ENCODE results near the gene NFIB.

The NFIB gene

DNA sequence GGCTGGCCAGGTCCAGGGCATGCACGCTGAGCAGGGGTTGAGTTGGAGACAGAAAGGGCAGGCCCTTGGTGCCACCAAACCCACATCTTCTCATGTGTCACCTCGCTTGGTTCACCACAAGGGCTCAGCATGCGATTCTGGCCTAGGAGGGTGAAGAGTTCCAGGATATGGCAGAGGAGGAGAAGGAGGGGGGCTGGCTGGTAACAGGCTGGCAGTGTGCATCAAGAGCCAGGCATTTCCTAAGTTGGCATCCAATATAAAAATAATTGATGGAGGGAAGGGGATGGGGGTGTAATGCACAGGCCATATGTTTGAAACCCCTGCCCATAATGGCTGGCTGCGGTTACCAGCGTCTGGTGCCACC lies 255.6 kb downstream of the NFIB start:
- H3K4me3 ChIP-seq (ENCODE audit: low read length): no peak overlapping the region
- H3K27ac ChIP-seq (ENCODE audit: low read depth, low read length): no peak overlapping the region
- H3K4me1 ChIP-seq (ENCODE audit: control insufficient read depth, insufficient read depth, low read length): no peaks in the 10 kb centered on the region
- H3K27me3 ChIP-seq (ENCODE audit: control insufficient read depth, insufficient read depth, low read length): no peaks in the 10 kb centered on the region
- H3K9ac ChIP-seq (ENCODE audit: low read length): no peak overlapping the region
- no peaks in the 10 kb centered on the region for H3K36me3 ChIP-seq (ENCODE audit: control insufficient read depth, insufficient read depth, low read length)

DNA sequence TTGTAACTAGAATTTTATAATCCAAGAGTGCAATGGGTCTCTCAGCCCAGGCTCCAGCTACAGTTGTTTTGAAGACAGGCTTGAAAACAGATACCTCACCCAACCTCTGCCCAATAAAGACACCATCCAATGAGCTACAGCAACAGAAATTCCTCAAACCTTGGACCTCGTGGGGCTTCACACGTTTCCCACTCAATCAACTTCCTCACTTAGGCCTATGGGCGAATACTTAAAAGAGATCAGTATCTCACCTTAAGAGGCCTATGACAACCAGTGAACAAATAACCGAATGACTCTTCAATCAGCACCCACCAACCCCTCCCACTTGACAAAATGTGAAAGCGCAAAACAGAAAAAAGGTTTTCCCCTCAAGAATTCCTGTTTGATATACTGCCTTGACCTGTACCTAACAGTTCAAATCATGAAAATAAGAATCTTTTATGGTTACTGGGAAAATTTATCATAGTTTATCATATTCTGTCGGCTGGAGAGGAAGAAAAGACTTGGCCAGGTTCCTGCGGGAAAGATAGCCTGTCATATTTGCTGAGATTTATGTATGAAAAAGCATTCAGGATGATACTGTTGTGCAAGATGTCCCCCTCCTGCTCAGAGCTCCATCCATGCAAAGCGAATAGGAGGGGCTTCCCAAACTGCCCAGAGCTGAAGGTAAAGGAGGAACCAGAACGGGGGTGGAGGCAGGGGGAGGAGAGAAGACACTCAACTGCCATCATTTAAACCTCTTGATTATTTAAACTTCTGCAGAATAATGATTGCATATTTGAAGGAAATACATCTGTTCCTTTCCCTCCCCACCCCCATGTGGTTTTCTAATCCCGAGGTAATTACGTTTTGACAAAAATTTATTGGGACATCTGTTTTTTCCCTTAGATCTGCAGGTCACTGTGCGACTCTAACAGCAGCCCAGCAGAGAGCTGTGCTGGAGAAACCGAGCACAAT lies 256.3 kb downstream of the NFIB start:
- Histone ChIP-seq H3K27me3 (ENCODE audit: control insufficient read depth, insufficient read depth, low read length) (no peaks in the 10 kb centered on the region), H3K4me3 (ENCODE audit: low read length) (no peak overlapping the region), H3K9ac (ENCODE audit: low read length) (no peak overlapping the region), H3K27ac (ENCODE audit: low read depth, low read length) (no peak overlapping the region), H3K4me1 (ENCODE audit: control insufficient read depth, insufficient read depth, low read length) (no peaks in the 10 kb centered on the region), H3K36me3 (ENCODE audit: control insufficient read depth, insufficient read depth, low read length) (no peaks in the 10 kb centered on the region)

DNA sequence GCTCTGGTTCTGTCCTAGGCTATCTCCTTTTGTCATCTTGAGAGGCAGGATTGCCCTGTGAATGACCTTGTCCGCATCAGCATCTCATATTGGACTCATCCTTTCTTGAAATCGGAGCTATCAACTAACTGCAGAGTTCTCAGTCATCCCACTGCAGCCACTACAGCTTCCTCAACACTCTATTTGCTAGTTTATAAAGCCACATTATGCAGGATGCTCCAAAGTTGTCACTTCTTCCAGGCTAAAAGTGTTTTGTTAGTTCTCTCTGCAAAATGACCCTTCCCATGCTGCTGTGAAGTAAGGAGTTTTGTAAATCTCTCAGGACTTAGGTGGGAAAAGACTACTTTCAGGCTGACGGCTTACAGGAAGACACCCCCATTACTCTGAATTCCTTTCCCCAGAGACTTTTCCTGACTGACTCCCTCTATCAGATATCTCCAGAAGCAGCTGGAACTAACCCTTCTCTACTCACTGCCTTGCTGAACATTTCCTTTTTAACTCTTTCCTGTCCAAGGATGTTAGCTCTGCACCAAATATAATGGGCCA lies 257.6 kb downstream of the NFIB start:
- H3K27me3 ChIP-seq (ENCODE audit: control insufficient read depth, insufficient read depth, low read length): no peaks in the 10 kb centered on the region
- H3K27ac ChIP-seq (ENCODE audit: low read depth, low read length): no peak overlapping the region
- H3K36me3 ChIP-seq (ENCODE audit: control insufficient read depth, insufficient read depth, low read length): no peaks in the 10 kb centered on the region
- no peak overlapping the region for H3K9ac ChIP-seq (ENCODE audit: low read length)
- H3K4me3 ChIP-seq (ENCODE audit: low read length): no peak overlapping the region
- H3K4me1 ChIP-seq (ENCODE audit: control insufficient read depth, insufficient read depth, low read length): no peaks in the 10 kb centered on the region

DNA sequence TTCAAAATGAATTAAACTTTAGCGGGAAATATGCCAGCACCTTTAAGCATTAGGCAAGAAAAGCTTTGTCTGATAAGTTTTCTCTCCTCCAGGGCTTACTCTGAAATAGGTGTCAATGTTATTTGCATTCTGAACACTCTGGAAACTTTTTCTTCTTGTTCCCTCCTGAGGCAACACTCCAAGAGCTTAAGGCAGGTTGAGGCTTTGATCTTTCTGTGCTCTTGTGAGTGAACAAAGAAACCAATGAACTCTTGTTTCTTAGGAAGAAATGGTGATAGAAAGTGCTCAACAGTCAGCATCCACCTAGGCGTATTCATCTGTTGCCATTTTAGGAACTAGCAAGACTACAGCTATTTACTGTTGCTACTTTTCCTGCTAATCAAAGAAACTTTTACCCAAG lies 259.8 kb downstream of the NFIB start:
- H3K27ac ChIP-seq (ENCODE audit: low read depth, low read length): no peak overlapping the region
- no peak overlapping the region for H3K9ac ChIP-seq (ENCODE audit: low read length)
- no peaks in the 10 kb centered on the region for H3K27me3 ChIP-seq (ENCODE audit: control insufficient read depth, insufficient read depth, low read length)
- H3K4me1 ChIP-seq (ENCODE audit: control insufficient read depth, insufficient read depth, low read length): no peaks in the 10 kb centered on the region
- H3K36me3 ChIP-seq (ENCODE audit: control insufficient read depth, insufficient read depth, low read length): no peaks in the 10 kb centered on the region
- H3K4me3 ChIP-seq (ENCODE audit: low read length): no peak overlapping the region

DNA sequence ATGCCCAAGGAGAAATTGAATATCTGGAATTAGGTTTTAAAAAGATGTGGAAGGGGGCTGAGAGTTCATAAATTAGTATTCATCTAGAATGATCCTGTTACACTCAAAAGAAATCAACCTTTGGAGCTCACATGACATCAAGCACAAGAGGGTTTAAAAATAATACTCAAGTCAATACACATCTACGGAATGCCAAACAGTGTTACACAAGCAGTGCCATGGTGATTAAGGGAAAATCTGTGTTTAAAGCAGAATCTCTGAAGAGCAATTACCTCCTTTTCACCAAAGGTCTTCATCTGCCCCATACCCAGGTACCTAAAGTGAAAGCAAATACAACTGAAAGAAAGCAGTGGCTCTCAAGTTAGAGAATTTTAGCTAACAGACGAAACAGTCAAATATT lies 261.6 kb downstream of the NFIB start:
- Histone ChIP-seq H3K4me1 (ENCODE audit: control insufficient read depth, insufficient read depth, low read length) (no peaks in the 10 kb centered on the region), H3K36me3 (ENCODE audit: control insufficient read depth, insufficient read depth, low read length) (no peaks in the 10 kb centered on the region), H3K9ac (ENCODE audit: low read length) (no peak overlapping the region), H3K4me3 (ENCODE audit: low read length) (no peak overlapping the region), H3K27me3 (ENCODE audit: control insufficient read depth, insufficient read depth, low read length) (no peaks in the 10 kb centered on the region), H3K27ac (ENCODE audit: low read depth, low read length) (no peak overlapping the region)

DNA sequence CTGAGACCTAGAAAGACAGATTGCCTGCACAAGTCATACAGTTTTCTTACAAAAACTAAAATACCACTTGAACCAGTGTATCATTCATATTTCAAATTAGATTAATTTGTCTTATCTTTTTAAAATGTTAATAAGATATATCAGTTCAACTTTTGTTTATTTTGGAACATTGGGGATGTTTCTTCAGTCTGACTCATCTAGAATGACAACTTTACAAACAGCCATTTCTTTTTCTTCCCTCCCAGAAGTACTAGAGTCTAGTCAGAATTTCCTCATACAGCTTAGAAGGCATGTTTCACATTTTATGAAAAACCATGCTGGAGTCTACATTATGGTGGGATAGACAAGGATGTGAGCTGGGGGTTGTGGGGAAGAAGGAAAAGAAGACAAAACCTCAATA lies 262.5 kb downstream of the NFIB start:
- Histone ChIP-seq H3K27ac (ENCODE audit: low read depth, low read length) (no peak overlapping the region), H3K36me3 (ENCODE audit: control insufficient read depth, insufficient read depth, low read length) (no peaks in the 10 kb centered on the region), H3K27me3 (ENCODE audit: control insufficient read depth, insufficient read depth, low read length) (no peaks in the 10 kb centered on the region), H3K4me1 (ENCODE audit: control insufficient read depth, insufficient read depth, low read length) (no peaks in the 10 kb centered on the region), H3K4me3 (ENCODE audit: low read length) (no peak overlapping the region), H3K9ac (ENCODE audit: low read length) (no peak overlapping the region)

DNA sequence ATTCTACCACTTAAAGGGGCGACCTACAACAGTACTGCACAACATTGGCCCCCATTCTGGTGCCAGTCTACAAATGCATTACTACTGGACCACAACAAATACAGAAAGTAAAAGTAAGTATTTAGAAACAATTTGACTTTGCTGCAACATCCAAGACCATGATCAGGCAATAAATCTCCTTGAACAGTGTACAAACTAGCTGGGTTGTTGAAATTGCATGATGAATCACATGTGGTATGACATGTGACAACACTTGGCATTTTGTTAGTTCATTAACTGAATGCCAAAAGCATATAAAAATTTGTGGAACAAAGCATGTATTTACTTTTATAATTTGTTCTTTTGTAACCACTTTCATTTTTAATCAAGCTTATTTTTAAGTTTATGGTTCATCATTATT lies 270.5 kb downstream of the NFIB start:
- Histone ChIP-seq H3K9ac (ENCODE audit: low read length) (no peak overlapping the region), H3K27me3 (ENCODE audit: control insufficient read depth, insufficient read depth, low read length) (no peaks in the 10 kb centered on the region), H3K36me3 (ENCODE audit: control insufficient read depth, insufficient read depth, low read length) (no peaks in the 10 kb centered on the region), H3K27ac (ENCODE audit: low read depth, low read length) (no peak overlapping the region), H3K4me3 (ENCODE audit: low read length) (no peak overlapping the region), H3K4me1 (ENCODE audit: control insufficient read depth, insufficient read depth, low read length) (no peaks in the 10 kb centered on the region)

DNA sequence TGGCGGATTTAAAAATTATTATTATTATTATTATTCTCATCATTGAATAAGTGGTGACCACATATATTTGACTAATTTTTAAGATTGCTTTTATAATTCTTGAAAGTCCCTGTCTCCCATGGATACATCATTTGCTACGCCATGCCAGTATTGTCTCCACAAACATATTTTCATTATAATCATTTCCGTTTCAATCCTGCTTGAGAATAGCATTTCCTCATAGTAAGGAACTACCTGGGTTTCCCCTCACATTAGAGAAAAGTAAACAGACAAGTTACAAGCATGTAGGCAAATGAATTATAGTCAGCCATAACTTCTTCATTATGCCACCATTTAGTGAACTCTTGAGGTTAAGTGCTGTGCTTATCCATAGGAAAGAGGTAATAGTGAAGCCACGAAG lies 276.6 kb downstream of the NFIB start:
- Histone ChIP-seq H3K36me3 (ENCODE audit: control insufficient read depth, insufficient read depth, low read length) (no peaks in the 10 kb centered on the region), H3K9ac (ENCODE audit: low read length) (no peak overlapping the region), H3K27ac (ENCODE audit: low read depth, low read length) (no peak overlapping the region), H3K27me3 (ENCODE audit: control insufficient read depth, insufficient read depth, low read length) (no peaks in the 10 kb centered on the region), H3K4me3 (ENCODE audit: low read length) (no peak overlapping the region), H3K4me1 (ENCODE audit: control insufficient read depth, insufficient read depth, low read length) (no peaks in the 10 kb centered on the region)

DNA sequence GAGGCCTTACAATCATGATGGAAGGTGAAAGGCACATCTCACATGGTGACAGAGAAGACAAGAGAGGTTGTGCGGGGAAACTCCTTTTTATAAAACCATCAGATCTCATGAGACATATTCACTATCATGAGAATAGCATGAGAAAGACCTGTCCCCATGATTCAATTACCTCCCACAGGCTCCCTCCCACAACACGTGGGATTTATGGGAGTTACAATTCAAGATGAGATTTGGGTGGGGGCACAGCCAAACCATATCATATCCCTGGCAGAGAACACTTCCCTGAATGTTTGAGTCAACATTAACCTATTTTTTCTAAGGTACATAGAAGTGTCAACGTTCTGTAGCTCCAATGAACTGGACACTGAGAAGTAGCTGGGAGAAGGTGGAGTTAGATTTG lies 280.9 kb downstream of the NFIB start:
- H3K27ac ChIP-seq (ENCODE audit: low read depth, low read length): no peak overlapping the region
- H3K9ac ChIP-seq (ENCODE audit: low read length): no peak overlapping the region
- peaks cover 7% of the 10 kb centered on the region for H3K4me1 ChIP-seq (ENCODE audit: control insufficient read depth, insufficient read depth, low read length)
- no peak overlapping the region for H3K4me3 ChIP-seq (ENCODE audit: low read length)
- no peaks in the 10 kb centered on the region for H3K36me3 ChIP-seq (ENCODE audit: control insufficient read depth, insufficient read depth, low read length)
- H3K27me3 ChIP-seq (ENCODE audit: control insufficient read depth, insufficient read depth, low read length): no peaks in the 10 kb centered on the region
